ENCODE data around the gene OR2T33. TPM values are rescaled to one million over a fixed set of nuclear protein-coding genes. Genes with fewer than 3 reads are reported as not detected.
"Not testable (repeated sequence)": the region's sequence is repeated elsewhere in the genome, so short reads cannot be mapped to it uniquely, and the experiment has no call there.

The OR2T33 gene, protein sequence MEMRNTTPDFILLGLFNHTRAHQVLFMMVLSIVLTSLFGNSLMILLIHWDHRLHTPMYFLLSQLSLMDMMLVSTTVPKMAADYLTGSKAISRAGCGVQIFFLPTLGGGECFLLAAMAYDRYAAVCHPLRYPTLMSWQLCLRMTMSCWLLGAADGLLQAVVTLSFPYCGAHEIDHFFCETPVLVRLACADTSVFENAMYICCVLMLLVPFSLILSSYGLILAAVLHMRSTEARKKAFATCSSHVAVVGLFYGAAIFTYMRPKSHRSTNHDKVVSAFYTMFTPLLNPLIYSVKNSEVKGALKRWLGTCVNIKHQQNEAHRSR
- not detected for polyA plus RNA-seq

DNA sequence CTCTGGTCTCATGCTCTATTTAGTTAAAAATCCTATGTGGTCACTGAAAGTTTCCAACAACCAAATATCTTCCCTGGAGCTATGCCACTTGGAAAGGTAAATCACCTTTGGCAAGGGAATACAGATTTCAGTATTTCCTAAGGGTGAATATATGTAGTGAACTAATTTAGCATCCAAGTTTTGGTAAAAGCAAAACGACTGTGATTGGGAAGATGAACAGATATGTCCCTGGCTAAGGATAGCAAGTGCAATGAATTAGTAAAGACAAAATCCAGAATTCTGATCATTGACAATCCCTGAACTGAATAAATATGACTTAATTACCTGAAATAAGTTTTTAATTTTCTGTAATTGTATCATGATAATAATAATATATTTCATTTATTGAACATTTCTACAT lies at the start of gene OR2T33:
TSS of gene OR2T33 (minus strand) at position 101 of the 400 bp plus-strand sequence. CDS start 4,162 bp downstream, outside the sequence.
- 37 to 43% (median 39%) methylated on average over 1 of the region's 1 CpG for WGBS, 3 donors
- H3K27ac ChIP-seq (ENCODE audit: low read depth, low read length), result no peak within 1 kb of the TSS

DNA sequence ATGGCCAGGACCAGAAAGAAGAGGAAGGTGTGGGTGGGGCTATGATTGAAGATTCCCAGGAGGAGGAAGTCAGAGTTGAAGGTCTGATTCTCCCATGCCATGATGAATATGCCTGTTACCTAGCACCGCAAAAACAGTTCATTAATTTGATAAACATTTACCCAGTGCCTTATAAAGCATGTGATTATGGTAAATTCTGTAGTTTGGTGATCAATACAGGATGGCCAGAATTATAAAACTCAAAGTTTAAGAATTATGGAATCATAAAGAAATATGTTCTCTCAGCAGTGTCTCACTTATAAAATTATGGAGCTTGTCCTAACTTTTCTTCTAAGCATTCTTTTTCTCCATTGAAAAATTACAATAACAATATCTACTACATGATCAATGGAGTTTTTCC lies 46.7 kb upstream of the OR2T33 start, which contains the start of gene OR2M7:
TSS of gene OR2M7 (minus strand) at position 101 of the 400 bp plus-strand sequence. CDS start at position 101, 0 bp downstream.
- H3K27ac ChIP-seq (ENCODE audit: low read depth, low read length), result no peak within 1 kb of the TSS
- 79 to 92% (median 85%) methylated on average over 1 of the region's 1 CpG for WGBS, 3 donors

DNA sequence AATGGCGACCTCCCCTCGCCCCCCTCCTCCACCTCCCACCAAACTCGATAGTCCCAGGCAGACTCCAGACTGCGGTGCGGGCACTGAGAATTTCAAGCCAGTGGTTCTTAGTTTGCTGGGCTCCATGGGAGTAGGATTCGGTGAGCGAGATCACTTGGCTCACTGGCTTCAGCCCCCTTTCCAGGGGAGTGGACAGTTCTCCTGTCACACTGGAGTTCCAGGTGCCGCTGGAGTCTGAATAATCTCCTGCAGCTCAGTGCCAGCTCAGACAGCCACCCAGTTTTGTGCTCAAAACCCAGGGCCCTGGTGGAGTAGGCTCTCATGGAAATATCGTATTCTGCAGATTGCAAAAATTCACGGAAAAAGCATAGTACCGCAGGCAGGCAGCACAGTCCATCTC lies 39.0 kb upstream of the OR2T33 start:
- WGBS, 3 donors, result 79 to 93% (median 89%) methylated on average over 11 of the region's 11 CpGs
- H3K27ac ChIP-seq (ENCODE audit: low read depth, low read length), result no peak overlapping the region

DNA sequence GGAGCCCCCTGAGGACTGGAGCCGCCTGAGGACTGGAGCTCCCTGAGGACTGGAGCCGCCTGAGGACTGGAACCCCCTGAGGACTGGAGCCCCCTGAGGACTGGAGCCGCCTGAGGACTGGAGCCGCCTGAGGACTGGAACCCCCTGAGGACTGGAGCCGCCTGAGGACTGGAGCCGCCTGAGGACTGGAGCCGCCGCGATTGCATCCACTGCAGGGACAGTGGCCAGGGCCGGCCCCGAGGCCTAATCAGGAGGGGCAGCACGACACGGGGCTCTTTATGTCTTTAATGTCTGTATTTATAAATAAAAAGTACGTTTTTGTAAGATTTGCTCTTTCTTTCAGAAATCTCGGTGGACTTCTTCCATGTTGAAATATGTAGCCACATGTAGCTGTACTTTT lies 29.0 kb upstream of the OR2T33 start:
- 82 to 88% (median 82%) methylated on average over 15 of the region's 15 CpGs for WGBS, 3 donors

DNA sequence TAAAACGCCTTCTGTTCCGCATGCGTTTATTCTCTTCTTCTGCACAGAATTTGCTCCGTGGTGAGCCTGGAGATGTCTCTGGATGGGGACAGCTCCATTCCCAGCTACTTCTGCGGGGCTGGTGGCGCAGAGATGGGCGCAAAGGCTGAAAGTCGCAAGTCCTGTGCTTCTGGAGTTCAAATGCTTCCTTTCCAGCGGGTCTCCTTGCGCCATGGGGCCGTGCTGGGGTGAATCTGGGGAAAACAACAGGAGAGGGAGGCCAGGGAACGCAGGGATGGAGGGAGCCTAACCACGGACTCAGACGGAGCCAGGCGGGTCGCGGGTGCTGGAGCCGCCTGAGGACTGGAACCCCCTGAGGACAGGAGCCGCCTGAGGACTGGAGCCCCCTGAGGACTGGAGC lies 28.3 kb upstream of the OR2T33 start:
- H3K27ac ChIP-seq (ENCODE audit: low read depth, low read length), result no peak overlapping the region

More for the DNA sequence above, 29.0 kb upstream of the OR2T33 start:
- not testable (repeated sequence) for H3K27ac ChIP-seq (ENCODE audit: low read depth, low read length)

DNA sequence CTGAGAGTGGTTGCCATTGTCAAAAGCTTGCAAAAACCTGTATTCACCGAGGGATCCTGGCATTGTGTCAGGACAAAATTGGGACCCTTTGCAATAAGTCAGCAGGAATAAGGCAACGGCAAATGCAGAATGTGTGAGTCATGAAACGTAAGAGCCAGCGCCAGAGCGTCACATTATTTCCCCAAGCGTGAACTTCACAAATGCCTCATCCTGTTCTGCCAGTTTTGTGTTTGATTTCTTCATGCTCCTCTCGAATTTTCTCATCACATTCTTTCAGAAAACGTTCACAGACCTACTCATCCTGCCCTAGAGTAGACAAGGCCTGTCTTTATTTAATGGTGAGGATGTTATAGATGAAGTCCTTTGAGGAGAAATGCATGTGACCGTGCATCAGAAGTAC lies 27.9 kb upstream of the OR2T33 start:
- 70 to 85% (median 79%) methylated on average over 9 of the region's 9 CpGs for WGBS, 3 donors
- not testable (repeated sequence) for H3K27ac ChIP-seq (ENCODE audit: low read depth, low read length)

More for the DNA sequence above, 28.3 kb upstream of the OR2T33 start:
- 83 to 89% (median 87%) methylated on average over 19 of the region's 19 CpGs for WGBS, 3 donors

DNA sequence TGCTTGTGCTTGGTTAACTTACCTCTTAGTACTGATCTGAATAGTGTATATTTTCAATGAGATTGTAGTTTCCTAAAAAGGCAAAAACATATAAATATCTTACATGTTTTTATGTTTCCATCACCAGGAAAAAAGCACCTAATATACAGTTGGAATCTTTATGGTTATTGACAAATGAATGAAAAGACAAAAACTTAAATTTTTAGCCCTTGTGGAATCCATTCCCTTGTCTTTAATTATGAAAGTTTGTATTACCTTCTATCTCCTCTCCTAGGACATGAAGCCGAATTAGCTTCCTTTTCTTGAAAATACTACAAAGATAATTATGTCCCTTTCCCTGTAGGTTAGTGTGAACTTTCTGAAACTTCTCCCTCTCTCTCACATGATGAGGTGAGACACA lies 25.5 kb upstream of the OR2T33 start, which contains the start of gene OR2T12:
TSS of gene OR2T12 (minus strand) at position 101 of the 400 bp plus-strand sequence. CDS start 7,846 bp downstream, outside the sequence.
- H3K27ac ChIP-seq (ENCODE audit: low read depth, low read length), result no peak within 1 kb of the TSS
- WGBS, 3 donors, result 66 to 88% (median 88%) methylated on average over 1 of the region's 1 CpG

DNA sequence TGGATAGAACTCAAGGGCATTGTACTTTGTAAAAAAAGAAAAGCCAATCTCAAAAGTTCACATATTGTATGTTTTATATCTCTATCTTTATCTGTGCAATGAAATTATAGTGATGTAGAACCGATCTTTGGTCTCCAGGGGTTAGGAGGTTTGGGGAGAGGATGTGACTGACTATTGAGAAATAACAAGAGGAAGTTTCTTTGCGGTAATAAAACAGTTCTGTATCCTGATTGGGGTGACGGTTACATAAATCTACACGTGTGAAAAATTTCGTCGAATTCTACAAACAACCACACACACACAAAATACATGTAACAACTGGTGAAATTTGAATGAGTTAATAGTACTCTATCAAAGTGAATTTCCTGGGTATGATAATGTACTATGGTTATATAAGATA lies 10.6 kb upstream of the OR2T33 start:
- no peak overlapping the region for H3K27ac ChIP-seq (ENCODE audit: low read depth, low read length)
- WGBS, 3 donors, result 29 to 37% (median 33%) methylated on average over 6 of the region's 6 CpGs

DNA sequence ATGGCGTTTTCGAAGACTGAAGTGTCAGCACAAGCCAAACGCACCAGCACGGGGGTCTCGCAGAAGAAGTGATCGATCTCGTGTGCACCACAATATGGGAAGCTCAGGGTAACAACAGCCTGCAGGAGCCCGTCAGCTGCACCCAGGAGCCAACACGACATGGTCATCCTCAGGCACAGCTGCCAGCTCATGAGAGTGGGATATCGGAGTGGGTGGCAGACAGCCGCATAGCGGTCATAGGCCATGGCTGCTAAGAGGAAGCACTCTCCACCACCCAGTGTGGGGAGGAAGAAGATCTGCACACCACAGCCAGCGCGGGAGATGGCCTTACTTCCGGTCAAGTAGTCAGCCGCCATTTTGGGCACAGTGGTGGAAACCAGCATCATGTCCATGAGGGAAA lies 4.6 kb downstream of the OR2T33 start:
- 85 to 93% (median 90%) methylated on average over 5 to 12 of the region's 16 CpGs for WGBS, 3 donors
- not testable (repeated sequence) for H3K27ac ChIP-seq (ENCODE audit: low read depth, low read length)

DNA sequence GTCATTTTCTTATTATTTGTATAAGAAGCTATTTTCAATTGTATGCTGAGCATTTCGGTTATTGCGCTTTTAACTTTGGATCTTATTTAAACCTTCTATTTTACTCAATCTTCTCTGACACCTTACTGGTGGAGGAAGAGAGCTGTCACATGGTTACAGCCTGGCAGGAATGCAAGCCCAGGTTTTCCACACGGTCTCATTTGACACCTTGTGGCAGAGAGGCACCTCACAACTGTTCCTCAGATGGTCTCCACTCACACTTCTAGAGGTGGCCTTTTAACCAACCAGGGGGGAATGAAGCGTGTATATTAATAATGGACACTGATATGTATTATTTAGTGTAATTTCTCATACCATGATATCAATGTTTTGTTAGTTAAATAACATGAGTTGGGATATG lies 9.6 kb downstream of the OR2T33 start:
- H3K27ac ChIP-seq (ENCODE audit: low read depth, low read length), result no peak overlapping the region
- 52 to 71% (median 70%) methylated on average over 4 of the region's 4 CpGs for WGBS, 3 donors

DNA sequence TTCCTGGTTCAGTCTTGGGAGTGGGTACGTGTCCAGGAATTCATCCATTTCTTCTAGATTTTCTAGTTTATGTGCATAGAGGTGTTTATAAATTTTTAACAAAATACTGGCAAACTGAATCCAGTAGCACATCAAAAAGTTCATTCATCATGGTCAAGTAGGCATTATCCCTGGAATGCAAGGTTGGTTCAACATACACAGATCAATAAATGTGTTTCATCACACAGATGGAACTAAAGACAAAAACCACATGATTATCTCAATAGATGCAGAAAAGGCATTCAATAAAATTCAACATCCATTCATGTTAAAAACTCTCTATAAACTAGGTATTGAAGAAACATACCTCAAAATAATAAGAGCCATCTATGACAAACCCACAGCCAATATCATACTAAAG lies 18.5 kb downstream of the OR2T33 start:
- not testable (repeated sequence) for H3K27ac ChIP-seq (ENCODE audit: low read depth, low read length)
- 48 to 80% (median 71%) methylated on average over 1 of the region's 1 CpG for WGBS, 3 donors

DNA sequence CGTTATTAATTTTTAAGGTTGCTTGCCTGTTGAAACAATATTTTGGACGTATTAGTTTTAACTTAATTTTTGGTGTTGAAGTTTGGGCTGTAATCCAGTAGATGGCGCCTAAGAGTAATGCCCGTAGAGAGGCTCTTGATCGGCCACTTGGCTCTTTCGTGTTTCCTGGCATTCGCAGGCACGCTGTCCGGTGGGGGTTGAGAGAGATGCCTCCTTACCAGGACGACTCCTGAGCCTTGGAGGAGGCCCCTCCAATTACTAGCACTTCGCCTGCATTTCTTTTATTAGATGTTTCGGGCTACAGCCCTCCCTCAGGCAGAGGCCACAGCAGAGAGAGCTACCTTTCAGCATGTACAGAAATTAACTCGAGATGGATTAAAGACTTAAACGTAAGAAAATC lies 34.6 kb downstream of the OR2T33 start:
- WGBS, 3 donors, result 11 to 14% (median 11%) methylated on average over 14 of the region's 14 CpGs
- H3K27ac ChIP-seq (ENCODE audit: low read depth, low read length), result no peak overlapping the region

DNA sequence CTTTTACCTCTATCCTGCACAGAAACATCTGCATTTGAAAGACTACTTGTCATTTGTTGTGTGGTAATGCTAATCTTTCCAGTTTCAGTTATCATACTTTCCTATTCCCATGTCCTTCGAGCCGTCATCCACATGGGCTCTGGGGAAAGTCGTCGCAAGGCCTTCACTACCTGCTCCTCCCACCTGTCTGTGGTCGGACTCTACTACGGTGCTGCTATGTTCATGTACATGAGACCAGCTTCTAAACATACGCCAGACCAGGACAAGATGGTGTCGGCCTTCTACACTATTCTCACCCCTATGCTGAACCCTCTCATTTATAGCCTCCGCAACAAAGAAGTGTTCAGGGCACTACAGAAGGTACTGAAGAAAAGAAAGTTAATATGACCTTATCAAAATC lies 38.3 kb downstream of the OR2T33 start:
- H3K27ac ChIP-seq (ENCODE audit: low read depth, low read length), result no peak overlapping the region
- 87 to 93% (median 91%) methylated on average over 9 of the region's 9 CpGs for WGBS, 3 donors

DNA sequence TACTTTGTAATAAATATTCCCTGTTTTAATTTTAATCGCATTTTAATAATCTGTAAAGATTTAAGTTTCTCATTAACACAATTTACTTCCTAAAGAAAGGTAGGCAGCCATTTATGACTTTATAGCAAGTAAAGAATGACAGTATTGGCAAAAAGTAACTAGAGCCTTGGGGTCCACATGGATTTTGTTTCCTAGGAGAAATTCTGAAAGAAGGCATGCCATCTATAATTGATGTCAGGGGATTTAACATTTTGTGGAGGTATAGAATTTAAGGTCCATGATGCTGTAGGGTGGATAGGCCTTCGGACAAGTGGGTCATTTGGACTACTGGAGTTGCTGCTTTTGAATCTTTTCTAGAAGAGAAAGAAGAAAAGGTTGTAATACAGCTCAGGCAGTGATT lies 46.7 kb downstream of the OR2T33 start, which contains the start of gene OR2M4:
TSS of gene OR2M4 (plus strand) at position 301 of the 400 bp plus-strand sequence. CDS start 7,512 bp downstream, outside the sequence.
- no peak within 1 kb of the TSS for H3K27ac ChIP-seq (ENCODE audit: low read depth, low read length)
- WGBS, 3 donors, result 59 to 85% (median 78%) methylated on average over 2 of the region's 2 CpGs

DNA sequence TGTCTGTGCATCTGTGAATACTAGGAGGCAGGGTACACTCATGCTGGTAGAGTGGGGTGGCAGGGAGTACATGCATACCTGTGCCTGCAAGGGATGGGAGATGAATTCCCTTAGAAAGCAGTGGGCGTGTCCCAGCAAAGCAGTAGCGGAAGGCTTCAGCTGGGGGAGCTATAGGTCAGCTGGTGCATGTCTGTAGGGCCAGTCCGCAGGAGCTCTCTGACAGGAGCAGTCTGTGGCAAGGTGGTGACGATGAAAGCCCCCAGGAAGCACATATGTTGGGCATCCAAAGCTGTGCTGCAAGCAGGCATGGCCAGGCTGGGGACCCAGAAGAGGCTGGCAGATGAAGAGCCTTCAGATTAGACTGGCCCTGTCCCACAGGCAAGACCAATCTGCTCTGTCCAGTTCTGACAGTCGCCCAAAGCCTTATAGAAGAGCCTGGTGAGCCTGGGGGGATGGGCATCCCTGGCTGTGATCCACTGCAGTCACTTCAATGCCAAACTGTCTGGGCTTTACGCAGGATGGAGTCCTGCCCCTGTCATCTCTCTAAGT lies 48.3 kb downstream of the OR2T33 start:
- H3K27ac ChIP-seq (ENCODE audit: low read depth, low read length), result no peak overlapping the region
- WGBS, 3 donors, result 59 to 73% (median 65%) methylated on average over 6 of the region's 6 CpGs

DNA sequence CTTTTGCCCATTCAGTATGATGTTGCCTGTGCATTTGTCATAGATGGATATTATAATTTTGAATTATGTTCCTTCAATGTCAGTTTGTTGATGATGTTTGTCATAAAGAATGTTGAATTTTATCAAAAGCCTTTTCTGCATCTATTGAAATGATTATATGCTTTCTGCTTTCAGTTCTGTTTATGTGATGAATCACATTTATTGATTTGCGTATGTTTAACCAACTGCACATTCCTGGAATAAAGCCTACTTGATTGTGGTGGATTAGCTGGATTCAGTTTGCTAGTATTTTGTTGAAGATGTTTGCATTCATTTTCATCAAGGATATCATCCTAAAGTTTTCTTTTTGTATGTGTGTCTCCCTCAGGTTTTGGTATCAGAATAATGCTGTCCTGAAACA lies 52.2 kb downstream of the OR2T33 start:
- no peak overlapping the region for H3K27ac ChIP-seq (ENCODE audit: low read depth, low read length)
- WGBS, 3 donors, result 51 to 87% (median 80%) methylated on average over 1 of the region's 1 CpG

All from adipose tissue (tissue), 3 donors.